SK-N-SH (cell line): ENCODE measurements around the gene SLC26A3. TPM values are rescaled to one million over a fixed set of nuclear protein-coding genes. Genes with fewer than 3 reads are reported as not detected.

Experiments
- CTCF ChIA-PET: fragments of 300-600, 350-600 bp; formaldehyde crosslinking; extraction: SDS; loops from one replicate; lab custom pipeline; 2021; lab: Yijun Ruan, JAX
- POLR2A ChIA-PET: fragments of 350-600 bp; sonication (Branson Sonifier 250); formaldehyde crosslinking; extraction: SDS; loops from one replicate; lab custom pipeline; 2020; ENCODE audit warnings: antibody characterized with exemption, inconsistent platforms; lab: Yijun Ruan, JAX
- DNase-seq: peaks from one replicate; pipeline ENCODE4 v3.0.0; 2012
- H2AFZ ChIP-seq: fragments of 200-600 bp; sonication (generic); 2 replicates; pipeline ENCODE4 v1.8.1; 2016; ENCODE audit warnings: antibody characterized with exemption, mild to moderate bottlenecking, low read depth
- H3F3A ChIP-seq: fragments of 200-600 bp; sonication (generic); replicated peaks from 2 replicates; pipeline ENCODE3; 2016; ENCODE audit warnings: antibody characterized with exemption, mild to moderate bottlenecking; ENCODE audit not compliant: insufficient read depth
- H3K27ac ChIP-seq, 2 experiments: fragments of 200-500 bp in 1 of 2; fragments of 200-600 bp in 1 of 2; sonication (Bioruptor generic) in 1 of 2; sonication (generic), shearing (Covaris generic) in 1 of 2; 2 replicates each; pipeline versions ENCODE4 v1.5.1 to v1.6.1; 2014 to 2016; ENCODE audit warnings: low read depth in 2 of 2, inconsistent platforms in 1 of 2, low read length in 1 of 2, mild to moderate bottlenecking in 1 of 2, mixed read lengths in 1 of 2
- H3K27me3 ChIP-seq: fragments of 200-600 bp; sonication (generic), shearing (Covaris generic); 2 replicates; pipeline ENCODE4 v1.6.1; 2016; ENCODE audit warnings: mixed run types; ENCODE audit not compliant: insufficient read depth
- H3K36me3 ChIP-seq, 2 experiments: fragments of 200-500 bp in 1 of 2; fragments of 200-600 bp in 1 of 2; sonication (Bioruptor generic) in 1 of 2; sonication (generic) in 1 of 2; replicated peaks in 1 of 2; 2 replicates each; pipeline versions ENCODE3 to v1.5.1; 2014 to 2016; ENCODE audit warnings: low read length in 1 of 2, mild to moderate bottlenecking in 1 of 2; ENCODE audit not compliant: insufficient read depth in 2 of 2, control insufficient read depth in 1 of 2
- H3K4me1 ChIP-seq, 2 experiments: fragments of 200-500 bp in 1 of 2; fragments of 200-600 bp in 1 of 2; sonication (Bioruptor generic) in 1 of 2; sonication (generic), shearing (Covaris generic) in 1 of 2; 2 replicates each; pipeline versions ENCODE4 v1.5.1 to v1.6.1; 2014 to 2016; ENCODE audit warnings: low read depth in 1 of 2, low read length in 1 of 2, mixed run types in 1 of 2; ENCODE audit not compliant: insufficient read depth in 2 of 2, control insufficient read depth in 1 of 2
- H3K4me2 ChIP-seq: fragments of 200-600 bp; sonication (generic), shearing (Covaris generic); 2 replicates; pipeline ENCODE4 v1.6.1; 2017; ENCODE audit warnings: mixed run types
- H3K4me3 ChIP-seq, 2 experiments: fragments of 200-500 bp in 1 of 2; fragments of 200-600 bp in 1 of 2; sonication (Bioruptor generic) in 1 of 2; sonication (generic), shearing (Covaris generic) in 1 of 2; 2 replicates each; pipeline versions ENCODE4 v1.5.1 to v1.8.1; 2014 to 2016; ENCODE audit warnings: low read depth in 2 of 2, inconsistent platforms in 1 of 2, low read length in 1 of 2, mild to moderate bottlenecking in 1 of 2, mixed read lengths in 1 of 2, moderate library complexity in 1 of 2
- H3K79me2 ChIP-seq: fragments of 200-600 bp; sonication (generic); 2 replicates; pipeline ENCODE4 v1.8.1; 2017; ENCODE audit warnings: mild to moderate bottlenecking; ENCODE audit not compliant: insufficient read depth
- H3K9ac ChIP-seq: fragments of 200-600 bp; sonication (generic); 2 replicates; pipeline ENCODE4 v1.6.1; 2017; ENCODE audit warnings: mixed run types
- H3K9me2 ChIP-seq: fragments of 200-600 bp; sonication (generic); 2 replicates; pipeline ENCODE4 v1.6.1; 2017; ENCODE audit warnings: mixed run types
- H3K9me3 ChIP-seq: fragments of 200-600 bp; sonication (generic); 2 replicates; pipeline ENCODE4 v1.6.1; 2017; ENCODE audit warnings: mixed run types, mild to moderate bottlenecking, moderate library complexity
- H4K20me1 ChIP-seq: fragments of 200-600 bp; sonication (generic); 2 replicates; pipeline ENCODE4 v1.6.1; 2017; ENCODE audit warnings: mild to moderate bottlenecking, mixed run types; ENCODE audit not compliant: insufficient read depth
- CHD2 ChIP-seq: fragments of 150-350 bp; IDR thresholded peaks from 2 replicates; pipeline ENCODE4 v1.6.1; 2018; ENCODE audit warnings: low read length; ENCODE audit not compliant: partially characterized antibody
- EP300 ChIP-seq, 2 experiments: IDR thresholded peaks; 2 replicates each; pipeline versions ENCODE4 v1.4.0 to v1.6.1; 2012; ENCODE audit warnings: borderline replicate concordance in 1 of 2, low read depth in 1 of 2, low read length in 1 of 2
- EZH2phosphoT487 ChIP-seq: fragments of 200-600 bp; sonication (generic); IDR thresholded peaks from 2 replicates; pipeline ENCODE4 v1.6.1; 2017; ENCODE audit warnings: low read depth, mixed run types, mild to moderate bottlenecking, antibody characterized with exemption, moderate library complexity, borderline replicate concordance
- FOXJ3 ChIP-seq: sonication (generic); formaldehyde crosslinking; IDR thresholded peaks from 2 replicates; pipeline ENCODE4 v1.5.1; 2020; ENCODE audit warnings: mild to moderate bottlenecking, missing genetic modification reagents
- JUND ChIP-seq: IDR thresholded peaks from 2 replicates; pipeline ENCODE4 v1.4.0; 2012
- MEF2A ChIP-seq: IDR thresholded peaks from 2 replicates; pipeline ENCODE4 v1.4.0; 2012; ENCODE audit warnings: low read depth, borderline replicate concordance
- NRF1 ChIP-seq: IDR thresholded peaks from 2 replicates; pipeline ENCODE4 v1.6.1; 2012; ENCODE audit warnings: low read depth, mild to moderate bottlenecking, low read length
- RAD21 ChIP-seq: IDR thresholded peaks from 2 replicates; pipeline ENCODE4 v1.6.1; 2012; ENCODE audit warnings: mild to moderate bottlenecking, low read length
- RXRA ChIP-seq: IDR thresholded peaks from 2 replicates; pipeline ENCODE4 v1.4.0; 2012; ENCODE audit warnings: low read depth, mild to moderate bottlenecking, borderline replicate concordance
- SIN3A ChIP-seq: IDR thresholded peaks from 2 replicates; pipeline ENCODE4 v1.6.1; 2012; ENCODE audit warnings: low read depth, mild to moderate bottlenecking, low read length, moderate library complexity, borderline replicate concordance
- SMC3 ChIP-seq: IDR thresholded peaks from 2 replicates; pipeline ENCODE4 v1.6.1; 2012; ENCODE audit warnings: low read depth, low read length, improper control_type of control experiment
- TAF1 ChIP-seq: IDR thresholded peaks from 2 replicates; pipeline ENCODE4 v1.6.1; 2012; ENCODE audit warnings: low read depth, mild to moderate bottlenecking, low read length, moderate library complexity, borderline replicate concordance
- TCF12 ChIP-seq: IDR thresholded peaks from 2 replicates; pipeline ENCODE4 v1.4.0; 2012
- TEAD4 ChIP-seq: IDR thresholded peaks from 2 replicates; pipeline ENCODE4 v1.4.0; 2012; ENCODE audit warnings: mild to moderate bottlenecking, borderline replicate concordance; ENCODE audit not compliant: insufficient read depth
- WGBS: methylation state at CpG from one replicate; pipeline ENCODE4 v1.1.6; 2017; ENCODE audit warnings: low lambda C conversion rate; 5-methylcytosine and 5-hydroxymethylcytosine counted together
- polyA plus RNA-seq, 3 experiments: library from polyadenylated mRNA; depleted of rRNA; stranded (reverse); fragments of >200 nt; gene quantifications; 2 replicates each; pipeline ENCODE4 v1.2.3, GENCODE V29; 2012
- TF ChIP-seq, protein P1 (sequence below): fragments of 200-600 bp; sonication (generic); IDR thresholded peaks from 2 replicates; pipeline ENCODE4 v1.6.1; 2017; ENCODE audit warnings: antibody characterized with exemption, mild to moderate bottlenecking, moderate library complexity
- TF ChIP-seq, protein P2 (sequence below): fragments of 150-350 bp; IDR thresholded peaks from 2 replicates; pipeline ENCODE4 v1.6.1; 2016; ENCODE audit warnings: mild to moderate bottlenecking, low read depth, low read length

Gene SLC26A3
- polyA plus RNA-seq, 1 of the 3 experiments (the other 2 are of a cell fraction): not detected

DNA sequence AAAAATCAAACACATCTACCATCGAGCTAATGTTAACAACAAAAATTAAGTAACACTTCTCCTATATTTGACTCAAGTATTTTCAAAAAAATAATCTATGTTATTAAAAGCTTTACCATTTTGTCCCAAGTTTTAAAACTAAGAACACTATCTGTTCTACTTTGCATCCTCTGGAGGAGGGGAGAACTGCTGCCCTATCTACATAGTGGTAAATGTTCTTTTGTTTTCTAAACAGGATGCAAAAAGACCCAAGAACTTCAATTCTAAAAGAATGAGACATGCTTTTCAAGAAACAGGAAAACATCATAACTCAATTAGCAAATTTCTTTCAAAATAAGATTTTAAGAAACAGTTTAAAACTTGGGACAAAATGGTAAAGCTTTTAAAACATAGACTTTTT is 14.8 kb downstream of the SLC26A3 start (continued):
- TF ChIP-seq NRF1: no peak
- no peak for TF ChIP-seq TEAD4
- no peak for TF ChIP-seq RAD21

DNA sequence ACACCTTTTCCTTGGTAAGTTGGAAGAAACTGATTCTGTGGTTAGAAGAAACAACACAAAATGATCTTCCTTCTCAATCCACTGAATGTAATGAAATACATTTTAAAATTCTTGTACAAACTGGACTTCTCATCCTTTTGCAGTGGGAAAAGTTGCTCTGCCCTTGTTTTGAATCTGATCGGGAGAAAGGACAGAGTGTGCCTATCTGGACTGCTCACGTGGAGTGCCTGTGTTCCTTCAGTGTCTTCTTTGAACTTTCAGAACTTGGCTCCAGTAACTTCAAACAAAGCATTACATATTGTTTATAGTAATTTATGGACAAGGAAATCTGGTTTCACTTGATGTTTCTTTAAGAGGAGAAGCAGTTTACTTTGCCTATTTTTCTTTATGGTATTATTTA is 17.1 kb downstream of the SLC26A3 start:
- 69% methylated on average over 2 of the region's 2 CpGs for WGBS
- Histone ChIP-seq H3K4me2 (no peak overlapping the region), H3K27me3 (peaks cover 12% of the 10 kb centered on the region; the same call in 1 of the 2 replicates)

DNA sequence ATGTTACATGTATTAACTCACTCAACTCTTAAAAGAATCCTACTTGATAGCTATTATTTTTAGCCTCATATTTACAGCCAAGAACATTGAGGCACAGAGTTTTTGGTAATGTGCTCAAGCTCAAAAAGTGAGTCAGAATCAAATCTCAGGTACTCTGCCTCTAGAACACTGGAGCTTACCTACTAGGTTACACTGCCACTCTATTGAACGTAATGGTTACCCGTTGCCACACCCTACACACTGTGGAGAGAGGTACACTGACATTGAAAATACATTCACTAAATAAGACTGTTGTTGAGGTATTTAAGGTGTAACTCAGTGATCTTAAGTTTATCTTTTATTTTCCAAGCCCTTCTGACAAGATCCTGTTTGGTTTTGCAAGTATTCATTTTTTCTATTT is 17.9 kb downstream of the SLC26A3 start:
- POLR2A ChIA-PET: no interaction called here
- H3K9ac ChIP-seq: no peak overlapping the region
- peaks cover 12% of the 10 kb centered on the region; the same call in 1 of the 2 replicates for H3K27me3 ChIP-seq
- no peak for TF ChIP-seq JUND
- no peak for TF ChIP-seq TCF12
- TF ChIP-seq SMC3: no peak
- TF ChIP-seq MEF2A: no peak
- TF ChIP-seq SIN3A: no peak
- TF ChIP-seq, all 33 proteins: peak for 0
- Histone ChIP-seq H3K27ac (no peak overlapping the region), H3K79me2 (no peaks in the 10 kb centered on the region), H3F3A (no peaks in the 10 kb centered on the region), H4K20me1 (no peaks in the 10 kb centered on the region), H2AFZ (no peak overlapping the region), H3K4me1 (no peaks in the 10 kb centered on the region), H3K9me2 (no peaks in the 10 kb centered on the region), H3K4me2 (no peak overlapping the region), H3K9me3 (no peaks in the 10 kb centered on the region), H3K4me3 (no peak overlapping the region), H3K36me3 (no peaks in the 10 kb centered on the region)
- DNase-seq: no peak
- WGBS: 72% methylated on average over 2 of the region's 2 CpGs
- CTCF ChIA-PET: interaction anchor here (1.0 to 1.3 kb wide), 2 partner anchors 12 to 17 kb away, joined by 3 read pairs; no protein-coding TSS in a partner anchor

More for the DNA sequence above, 17.1 kb downstream of the SLC26A3 start:
- H3K9me3 ChIP-seq: no peaks in the 10 kb centered on the region
- TF ChIP-seq TCF12 (no peak), FOXJ3 (no peak), NRF1 (no peak), EP300 (IDR thresholded peaks at IDR 0.05; ENCODE audit: borderline replicate concordance in 1 of 2, low read depth in 1 of 2, low read length in 1 of 2) (no peak), CHD2 (no peak), EZH2phosphoT487 (no peak), TAF1 (no peak), RXRA (no peak), MEF2A (no peak)
- TF ChIP-seq, protein P1, sequence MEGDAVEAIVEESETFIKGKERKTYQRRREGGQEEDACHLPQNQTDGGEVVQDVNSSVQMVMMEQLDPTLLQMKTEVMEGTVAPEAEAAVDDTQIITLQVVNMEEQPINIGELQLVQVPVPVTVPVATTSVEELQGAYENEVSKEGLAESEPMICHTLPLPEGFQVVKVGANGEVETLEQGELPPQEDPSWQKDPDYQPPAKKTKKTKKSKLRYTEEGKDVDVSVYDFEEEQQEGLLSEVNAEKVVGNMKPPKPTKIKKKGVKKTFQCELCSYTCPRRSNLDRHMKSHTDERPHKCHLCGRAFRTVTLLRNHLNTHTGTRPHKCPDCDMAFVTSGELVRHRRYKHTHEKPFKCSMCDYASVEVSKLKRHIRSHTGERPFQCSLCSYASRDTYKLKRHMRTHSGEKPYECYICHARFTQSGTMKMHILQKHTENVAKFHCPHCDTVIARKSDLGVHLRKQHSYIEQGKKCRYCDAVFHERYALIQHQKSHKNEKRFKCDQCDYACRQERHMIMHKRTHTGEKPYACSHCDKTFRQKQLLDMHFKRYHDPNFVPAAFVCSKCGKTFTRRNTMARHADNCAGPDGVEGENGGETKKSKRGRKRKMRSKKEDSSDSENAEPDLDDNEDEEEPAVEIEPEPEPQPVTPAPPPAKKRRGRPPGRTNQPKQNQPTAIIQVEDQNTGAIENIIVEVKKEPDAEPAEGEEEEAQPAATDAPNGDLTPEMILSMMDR: no peak
- TF ChIP-seq, protein P2, sequence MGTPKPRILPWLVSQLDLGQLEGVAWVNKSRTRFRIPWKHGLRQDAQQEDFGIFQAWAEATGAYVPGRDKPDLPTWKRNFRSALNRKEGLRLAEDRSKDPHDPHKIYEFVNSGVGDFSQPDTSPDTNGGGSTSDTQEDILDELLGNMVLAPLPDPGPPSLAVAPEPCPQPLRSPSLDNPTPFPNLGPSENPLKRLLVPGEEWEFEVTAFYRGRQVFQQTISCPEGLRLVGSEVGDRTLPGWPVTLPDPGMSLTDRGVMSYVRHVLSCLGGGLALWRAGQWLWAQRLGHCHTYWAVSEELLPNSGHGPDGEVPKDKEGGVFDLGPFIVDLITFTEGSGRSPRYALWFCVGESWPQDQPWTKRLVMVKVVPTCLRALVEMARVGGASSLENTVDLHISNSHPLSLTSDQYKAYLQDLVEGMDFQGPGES: no peak
- H3F3A ChIP-seq: no peaks in the 10 kb centered on the region
- H3K4me3 ChIP-seq: no peak overlapping the region
- H2AFZ ChIP-seq: no peak overlapping the region
- H3K27ac ChIP-seq: no peak overlapping the region
- H3K79me2 ChIP-seq: no peaks in the 10 kb centered on the region
- DNase-seq: no peak
- no peak overlapping the region for H3K9ac ChIP-seq
- H3K4me1 ChIP-seq: no peaks in the 10 kb centered on the region
- H3K9me2 ChIP-seq: no peaks in the 10 kb centered on the region
- ChIA-PET CTCF (no interaction called here), POLR2A (no interaction called here)
- H4K20me1 ChIP-seq: no peaks in the 10 kb centered on the region
- no peaks in the 10 kb centered on the region for H3K36me3 ChIP-seq
